HL-60/S4 (cell line): ENCODE measurements around the gene MPPED2.

Experiments used
- in situ Hi-C: fragments of 300-500 bp; cut with MboI; formaldehyde crosslinking; loops from 2 replicates; pipeline ENCODE4 v1.14.3; 2022; ENCODE audit warnings: low sequenced_read_pairs

The MPPED2 gene

DNA sequence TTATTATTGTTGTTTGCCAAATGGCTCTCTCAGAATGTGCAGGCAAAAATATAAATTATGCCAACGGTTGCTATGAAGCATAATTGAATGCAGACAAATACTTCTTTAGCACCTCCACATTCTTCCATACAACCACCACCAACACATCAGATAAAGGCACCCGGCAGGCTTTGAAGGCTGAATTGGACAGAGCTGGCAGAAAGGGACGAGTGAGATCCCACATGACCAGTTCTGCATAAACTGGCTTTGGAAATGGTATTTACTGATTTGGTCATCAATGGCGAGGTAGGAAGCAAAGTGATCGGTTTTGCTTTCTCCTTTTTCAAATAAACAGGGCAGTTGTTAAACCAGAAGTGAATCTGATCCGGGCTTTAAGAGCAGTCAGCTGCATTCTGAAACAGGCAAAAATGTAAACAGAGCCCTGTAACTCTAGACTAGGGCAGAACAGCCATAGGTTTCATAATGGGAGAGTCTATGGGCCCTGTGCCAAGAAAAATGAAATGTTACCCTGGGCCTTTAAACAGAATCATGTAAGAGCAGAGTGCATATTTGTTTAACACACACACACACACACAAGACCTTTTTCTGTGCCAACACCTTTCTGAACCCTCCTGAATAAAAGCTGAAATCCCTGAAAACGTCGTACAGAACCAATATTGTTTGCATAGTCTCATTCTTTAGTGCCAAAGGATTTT lies 97.7 kb downstream of the MPPED2 start:
- in situ Hi-C loops: no loop called here

DNA sequence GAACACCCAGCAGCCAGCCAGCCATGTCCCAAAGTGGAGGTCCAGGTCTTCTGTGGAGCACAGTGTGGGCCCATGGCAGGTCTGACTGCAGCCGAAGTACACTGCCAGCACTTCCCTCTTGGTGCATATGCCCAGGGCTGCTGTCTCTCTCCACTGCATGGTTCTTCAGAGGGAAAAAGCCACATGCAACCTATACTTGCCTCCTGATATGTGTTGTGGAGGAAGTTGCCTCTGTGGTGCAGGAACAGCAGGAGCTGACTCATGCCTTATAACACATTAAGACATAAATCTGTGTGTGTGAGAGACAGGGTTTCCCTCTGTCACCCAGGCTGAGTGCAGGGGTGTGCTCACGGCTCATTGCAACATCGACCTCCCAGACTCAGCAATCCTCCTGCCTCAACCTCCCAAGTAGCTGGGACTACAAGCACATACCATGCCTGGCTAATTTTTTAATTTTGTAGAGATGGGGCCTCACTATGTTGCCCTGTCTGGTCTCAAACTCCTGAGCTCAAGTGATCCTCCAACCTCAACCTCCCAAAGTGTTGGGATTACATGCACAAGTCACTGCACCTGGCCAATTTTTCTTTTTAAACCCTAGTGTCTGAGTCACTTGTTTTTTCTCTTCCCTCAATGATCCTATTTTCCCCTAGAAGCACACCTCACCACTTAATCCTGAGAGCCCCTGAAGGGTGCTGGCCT lies 98.8 kb downstream of the MPPED2 start:
- in situ Hi-C loops: no loop called here

DNA sequence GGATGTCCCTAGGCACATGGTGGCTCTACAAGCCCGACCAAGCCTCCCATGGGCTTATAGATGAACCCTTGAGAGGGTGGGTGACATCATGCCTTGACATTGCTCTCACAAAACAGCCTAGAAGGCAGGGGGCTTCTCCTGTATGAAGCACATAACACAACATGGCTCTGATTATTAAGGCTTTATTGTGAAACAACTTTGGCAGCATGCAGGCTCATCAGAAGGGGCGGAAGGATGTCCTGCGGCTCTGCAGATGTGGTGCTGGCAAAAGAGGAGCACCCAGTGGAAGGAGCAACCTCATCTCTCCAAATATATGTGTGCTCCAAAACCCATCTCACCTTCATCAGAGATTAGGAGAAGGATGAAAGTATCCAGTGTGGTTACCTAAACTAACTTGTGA lies 100.4 kb downstream of the MPPED2 start:
- in situ Hi-C loops: no loop called here

DNA sequence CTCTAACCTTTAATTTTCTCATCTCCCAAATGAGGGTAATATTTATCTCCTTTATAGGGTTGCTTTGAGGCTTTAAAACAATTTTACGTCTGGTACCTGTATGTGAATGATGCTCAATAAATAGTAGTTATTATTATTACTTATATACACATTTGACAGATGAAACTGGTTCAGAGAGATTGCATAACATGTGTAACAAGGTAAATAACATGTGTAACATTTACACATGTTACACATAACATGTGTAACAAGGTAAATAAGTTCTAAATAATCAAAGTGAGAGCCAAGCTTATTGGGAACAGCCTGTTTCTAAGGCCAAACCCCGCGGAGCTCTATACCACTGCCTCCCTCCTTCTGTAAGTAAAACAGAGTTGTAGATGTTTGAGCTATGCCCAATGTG lies 100.9 kb downstream of the MPPED2 start:
- in situ Hi-C loops: no loop called here

DNA sequence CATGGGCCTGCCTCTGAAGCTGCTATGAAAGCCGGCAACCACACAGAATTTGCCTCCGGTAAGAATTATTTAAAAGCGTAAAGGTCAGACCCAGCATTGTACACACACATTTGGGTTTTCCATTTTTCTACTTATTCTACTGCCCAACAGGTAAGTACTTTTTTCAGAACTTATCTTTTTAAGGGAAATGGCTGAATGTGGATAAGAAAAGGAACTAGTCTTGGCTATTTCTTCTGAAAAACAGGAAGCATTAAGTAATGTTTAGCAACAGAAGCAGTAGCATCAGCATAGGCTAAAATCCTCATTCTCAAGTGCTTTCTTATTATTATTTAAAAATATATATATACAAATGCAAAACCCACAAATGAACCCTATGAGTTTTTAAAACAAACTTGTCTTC lies 103.1 kb downstream of the MPPED2 start:
- in situ Hi-C loops: no loop called here

DNA sequence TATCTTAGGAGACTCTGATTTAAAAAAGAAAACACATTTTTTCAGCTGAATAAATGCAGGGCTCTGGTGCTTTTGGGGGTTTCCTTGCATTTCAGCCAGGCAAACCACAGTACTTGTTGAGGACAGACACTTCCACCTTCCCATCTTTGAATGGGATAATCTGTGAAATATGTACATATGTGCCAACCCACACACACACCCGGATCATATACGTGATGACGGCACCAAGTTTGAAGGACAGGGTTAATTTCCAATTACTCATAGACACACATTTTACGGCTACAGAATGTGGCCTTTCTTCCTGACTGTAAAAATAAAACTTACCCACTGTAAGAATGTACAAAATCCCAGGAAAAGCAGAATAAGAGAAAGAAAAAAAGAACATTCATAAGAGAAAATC lies 104.4 kb downstream of the MPPED2 start:
- in situ Hi-C loops: no loop called here

DNA sequence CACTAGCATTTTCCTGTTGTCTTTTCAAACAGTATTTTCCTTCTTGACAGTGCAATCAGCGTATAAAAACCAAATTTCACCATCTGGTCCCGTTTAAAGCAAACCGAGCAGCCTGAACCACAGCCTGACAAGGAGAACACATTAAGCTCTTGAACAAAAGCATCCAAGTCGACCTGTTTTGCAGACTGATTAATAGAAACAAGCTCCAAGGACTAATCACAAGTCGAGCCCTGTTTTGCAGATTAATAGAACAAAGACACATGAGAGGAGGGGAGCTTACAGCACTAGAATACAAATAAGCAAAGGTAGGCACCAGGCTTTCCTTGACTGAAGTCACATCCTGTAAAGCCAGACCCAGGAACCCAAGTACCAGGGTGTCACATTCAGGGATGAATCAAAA lies 104.8 kb downstream of the MPPED2 start:
- in situ Hi-C loops: no loop called here

DNA sequence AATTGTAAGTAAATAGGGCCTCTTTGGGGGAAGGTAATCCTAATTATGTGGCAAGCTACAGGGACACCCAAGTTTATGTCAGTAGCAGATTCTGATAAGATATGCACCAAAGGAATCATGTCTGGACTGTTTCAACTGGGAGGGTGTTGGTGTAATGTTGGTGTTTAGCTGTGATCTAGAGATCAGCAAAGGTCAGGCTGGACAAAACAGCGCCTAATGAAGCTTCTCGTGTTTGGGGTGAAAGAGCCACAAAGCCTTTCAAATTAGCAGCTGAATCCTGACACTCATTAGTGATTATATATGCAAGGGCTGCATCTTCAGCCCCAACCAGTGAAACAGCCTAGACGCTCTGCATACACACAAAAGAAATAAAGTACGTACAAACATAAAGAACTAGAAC lies 106.3 kb downstream of the MPPED2 start:
- in situ Hi-C loops: no loop called here

DNA sequence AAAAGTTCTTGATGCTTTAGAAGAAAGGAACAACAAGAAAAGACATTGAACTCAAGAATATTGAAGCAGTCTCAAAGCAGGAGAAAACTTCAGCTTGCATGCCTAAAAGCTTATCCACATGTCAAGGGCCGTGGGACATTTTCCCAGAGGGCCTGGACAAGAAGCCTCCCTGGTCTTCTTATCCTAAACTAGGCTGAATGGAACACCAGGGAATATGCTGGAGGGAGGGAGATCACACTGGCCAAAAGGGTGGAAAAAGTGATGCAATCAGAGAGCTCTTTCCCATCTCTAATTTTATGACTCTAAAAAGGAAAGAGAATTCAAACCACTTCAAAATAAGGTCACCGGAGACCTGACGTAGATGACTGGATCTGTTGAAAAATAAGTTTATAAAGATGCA lies 107.2 kb downstream of the MPPED2 start:
- in situ Hi-C loops: no loop called here

DNA sequence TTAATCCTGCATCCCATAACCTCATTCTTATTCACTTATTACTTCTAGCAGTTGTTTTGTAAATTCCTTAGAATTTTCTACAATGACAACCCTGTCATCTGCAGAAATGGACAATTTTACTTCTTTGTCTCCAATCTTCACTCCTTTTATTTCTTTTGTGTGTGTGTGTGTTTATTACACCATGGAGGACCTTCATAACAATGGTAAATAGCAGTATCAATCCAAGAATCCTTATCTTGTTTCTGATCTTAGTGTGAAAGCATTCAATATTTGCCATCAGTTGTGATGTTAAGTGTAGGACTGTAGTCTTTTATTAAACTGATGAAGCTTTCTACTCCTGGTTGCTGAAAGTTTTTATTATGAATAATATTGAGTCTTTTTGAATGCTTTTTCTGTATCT lies 109.1 kb downstream of the MPPED2 start:
- in situ Hi-C loops: no loop called here

DNA sequence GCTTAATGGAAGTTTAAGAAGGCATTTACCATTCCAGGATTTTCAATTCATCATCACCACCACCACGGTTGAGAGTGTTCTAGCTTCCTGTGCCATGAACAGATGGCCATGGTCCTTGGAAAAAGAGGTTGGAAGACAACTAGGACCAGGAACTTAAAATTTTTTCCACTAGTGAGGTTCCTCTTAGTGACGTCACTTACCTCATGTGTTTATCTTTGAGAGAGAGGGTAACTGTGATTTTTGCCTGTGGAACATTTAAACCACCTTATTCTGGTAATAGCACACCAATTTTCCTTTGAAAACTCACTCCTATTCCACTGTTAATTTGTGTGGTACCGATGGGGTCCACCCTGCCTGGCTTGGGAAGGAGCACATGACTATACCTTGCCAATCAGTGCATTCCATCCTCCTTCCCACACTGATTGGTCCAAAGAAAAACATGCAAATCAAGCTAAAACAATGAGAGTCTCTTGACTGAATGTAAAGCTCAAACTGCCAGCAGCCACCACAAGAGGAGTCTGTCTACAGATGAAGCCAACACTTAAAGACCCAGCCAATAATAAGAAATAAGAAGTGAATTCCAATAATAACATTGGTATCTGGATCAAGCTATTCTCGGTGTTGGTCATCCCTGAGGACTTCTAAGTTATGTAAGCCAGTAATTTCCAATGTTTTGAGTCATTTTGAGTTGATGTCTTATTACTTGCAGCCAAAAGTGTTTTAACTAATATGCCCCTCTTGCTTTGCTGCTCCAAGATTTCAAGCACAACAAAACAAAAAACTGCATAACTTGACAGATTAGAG lies 111.8 kb downstream of the MPPED2 start:
- in situ Hi-C loops: no loop called here

DNA sequence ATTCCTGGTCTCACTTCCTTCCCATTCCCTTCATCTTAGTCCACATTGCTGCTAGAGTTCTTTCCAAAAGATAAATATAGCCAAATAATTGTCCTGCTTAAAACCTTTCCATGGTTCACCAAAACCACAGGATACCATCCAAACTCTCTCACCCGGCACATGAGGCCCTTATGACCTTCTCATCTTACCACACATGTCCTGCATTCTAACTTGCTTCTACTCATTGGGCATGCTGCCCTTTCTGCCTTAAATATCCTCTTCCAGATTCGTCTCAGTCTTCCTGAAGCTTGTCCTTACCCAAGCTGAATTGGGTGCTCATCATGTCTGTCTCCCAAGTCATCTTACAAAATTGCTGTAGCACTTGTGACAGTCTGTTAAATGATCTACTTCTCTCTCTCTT lies 114.9 kb downstream of the MPPED2 start:
- in situ Hi-C loops: no loop called here

DNA sequence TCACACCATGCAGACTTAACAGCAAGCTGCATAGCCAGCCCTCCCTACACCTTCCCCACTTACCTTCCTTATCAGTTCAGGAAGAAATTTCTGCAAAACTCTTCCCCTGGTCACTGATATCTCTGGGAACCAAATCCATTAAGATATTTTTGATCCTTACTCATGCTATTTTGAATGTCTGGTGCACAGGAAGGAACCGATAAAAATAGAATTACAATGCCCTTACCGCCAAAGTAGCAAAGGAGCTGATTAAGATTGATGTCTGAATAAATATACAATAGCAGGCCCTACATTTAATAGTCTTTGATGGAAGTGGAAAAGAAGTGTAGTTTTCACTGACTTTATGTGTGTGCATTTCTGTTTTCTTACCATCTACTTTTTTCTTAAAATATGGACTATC lies 117.3 kb downstream of the MPPED2 start:
- in situ Hi-C loops: no loop called here

DNA sequence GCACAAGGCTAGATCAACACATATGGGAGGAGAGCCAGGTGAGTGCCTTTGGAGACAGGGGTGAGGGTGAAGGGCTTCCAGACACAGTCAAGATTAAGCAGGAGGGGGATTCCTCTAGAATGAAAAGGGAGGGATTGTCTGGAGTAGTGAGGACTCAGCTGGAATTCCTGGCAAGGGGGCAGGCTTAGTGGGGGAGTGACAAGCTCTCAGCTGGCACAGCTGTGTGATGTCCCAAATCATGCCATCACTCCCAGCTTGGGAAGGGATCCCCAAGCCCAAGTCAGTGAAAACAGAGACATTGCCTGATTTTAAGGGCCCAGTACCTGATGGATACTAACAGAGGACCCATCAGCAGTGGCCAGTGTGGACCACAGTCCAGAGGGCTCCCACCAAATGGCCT lies 119.0 kb downstream of the MPPED2 start:
- in situ Hi-C loops: no loop called here

DNA sequence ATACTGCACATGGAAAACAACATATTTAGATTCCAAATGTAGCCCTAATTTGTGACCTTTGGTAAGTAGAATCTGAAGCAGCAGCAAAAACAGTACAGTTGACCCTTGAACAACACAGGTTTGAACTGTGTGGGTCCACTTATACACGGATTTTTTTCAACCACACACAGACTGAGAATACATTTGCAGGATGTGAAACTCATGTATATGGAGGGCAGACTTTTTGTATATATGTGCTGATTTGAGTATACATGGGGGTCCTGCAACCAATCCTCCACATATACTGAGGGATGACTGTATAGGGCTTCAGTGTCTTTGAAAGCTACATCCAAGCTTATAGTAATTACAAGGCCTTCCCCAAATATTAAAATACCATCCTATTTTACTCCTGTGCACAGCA lies 120.5 kb downstream of the MPPED2 start:
- in situ Hi-C loops: no loop called here

DNA sequence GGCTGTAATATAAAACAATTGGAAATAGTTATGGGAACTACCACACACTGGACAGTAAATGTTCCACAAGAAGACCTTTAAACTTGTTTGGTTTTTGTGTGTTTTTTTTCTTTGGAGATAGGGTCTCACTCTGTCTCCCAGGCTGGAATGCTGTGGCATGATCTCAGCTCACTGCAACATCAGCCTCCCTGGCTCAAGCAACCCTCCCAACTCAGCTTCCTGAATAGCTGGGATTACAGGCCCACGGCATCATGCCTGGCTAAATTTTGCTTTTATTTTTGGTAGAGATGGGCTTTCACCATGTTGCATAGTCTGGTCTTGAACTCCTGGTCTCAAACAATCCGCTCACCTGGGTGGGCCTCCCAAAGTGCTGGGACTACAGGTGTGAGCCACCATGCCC lies 121.0 kb downstream of the MPPED2 start:
- in situ Hi-C loops: no loop called here

DNA sequence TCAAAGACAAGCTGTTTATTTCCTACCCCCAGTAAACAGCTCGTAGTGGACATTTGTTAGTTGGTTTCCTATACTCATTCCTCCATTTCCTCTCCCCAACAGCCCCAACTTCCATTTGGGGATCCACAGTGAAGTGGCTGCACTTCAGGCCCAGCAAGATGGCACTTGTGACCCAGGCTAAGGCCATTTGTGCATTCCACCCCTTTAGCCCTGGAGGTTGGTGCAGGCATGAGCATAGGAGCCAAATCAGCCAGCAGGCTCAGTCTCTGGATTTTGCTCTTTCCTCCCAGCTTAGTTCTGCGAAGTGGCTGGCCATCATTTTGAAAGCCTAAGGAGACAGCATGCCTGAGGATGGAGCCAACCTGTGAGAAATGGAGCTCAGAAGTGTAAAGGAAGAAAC lies 122.9 kb downstream of the MPPED2 start:
- in situ Hi-C loops: no loop called here

DNA sequence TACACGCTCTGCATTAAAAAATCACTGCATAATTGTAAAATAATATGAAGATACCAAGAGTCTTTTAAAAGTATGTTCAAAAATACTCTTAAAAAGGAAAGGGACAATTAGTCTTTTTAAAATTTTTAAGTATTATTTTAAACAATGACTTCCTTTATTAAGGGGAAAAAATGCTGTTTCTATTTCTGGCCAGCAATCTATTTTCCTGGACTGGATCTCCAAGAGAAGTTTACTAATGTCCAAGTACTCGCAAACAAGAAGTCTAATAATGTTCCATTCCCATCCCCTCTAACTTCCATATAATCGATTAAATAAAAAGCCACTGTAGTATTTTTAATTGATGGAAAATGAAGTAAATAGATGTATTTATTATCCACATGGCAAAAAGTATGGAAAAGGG lies 123.7 kb downstream of the MPPED2 start:
- in situ Hi-C loops: no loop called here

DNA sequence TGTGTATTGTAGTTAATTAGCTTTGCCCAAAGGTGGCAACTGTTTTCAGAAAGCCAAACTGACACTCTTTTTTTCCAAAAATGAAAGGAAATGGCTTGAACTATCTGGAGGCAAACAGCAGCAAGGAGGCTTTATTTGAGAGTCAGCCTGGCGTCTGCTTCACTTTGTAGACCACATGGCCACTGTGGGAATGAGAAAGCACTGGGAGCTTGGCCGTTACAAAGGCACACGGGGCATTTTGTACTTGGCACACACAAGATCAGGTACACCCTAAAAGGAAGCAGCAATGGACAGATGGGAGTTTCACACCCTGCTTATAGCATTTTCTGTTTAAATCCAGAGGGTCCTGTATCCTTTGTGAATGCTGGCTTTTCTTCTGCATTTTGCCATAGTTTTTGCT lies 126.3 kb downstream of the MPPED2 start:
- in situ Hi-C loops: no loop called here

DNA sequence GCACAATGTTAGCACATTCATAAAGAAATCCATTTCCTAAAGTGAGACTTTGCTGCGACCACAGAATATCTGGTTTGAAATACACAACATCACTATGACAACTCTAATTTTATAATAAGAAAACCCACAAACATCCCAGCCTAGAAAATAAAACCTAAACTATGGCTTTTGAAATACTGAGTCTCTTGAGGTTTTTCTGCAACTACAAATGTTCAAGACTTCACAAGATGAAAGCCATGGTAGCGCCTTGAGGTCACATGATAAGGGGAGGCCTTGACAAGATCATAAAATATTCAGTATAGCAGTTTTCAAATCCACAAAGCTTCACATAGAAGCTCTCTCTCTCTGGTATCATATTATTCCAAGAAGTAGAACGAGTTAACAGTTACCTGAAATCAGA lies 126.8 kb downstream of the MPPED2 start:
- in situ Hi-C loops: no loop called here

DNA sequence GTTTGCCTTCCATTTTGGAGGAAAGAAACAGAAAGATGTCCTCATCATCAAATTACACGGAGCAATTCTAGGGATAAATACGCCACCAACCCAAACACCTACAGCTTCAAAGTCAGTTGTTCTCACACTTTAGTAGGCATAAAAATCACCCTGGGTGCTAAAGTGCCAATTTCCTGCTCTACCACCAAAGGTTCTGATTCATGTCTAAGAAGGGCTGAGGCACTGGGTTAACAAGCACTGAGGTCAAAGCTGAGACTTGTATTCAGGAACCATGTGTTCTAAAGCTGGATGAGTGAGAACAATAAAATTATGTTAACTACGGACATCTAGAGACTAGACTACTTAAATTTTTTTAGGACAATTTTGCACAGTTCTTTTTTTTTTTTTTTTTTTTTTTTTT lies 127.6 kb downstream of the MPPED2 start:
- in situ Hi-C loops: no loop called here

DNA sequence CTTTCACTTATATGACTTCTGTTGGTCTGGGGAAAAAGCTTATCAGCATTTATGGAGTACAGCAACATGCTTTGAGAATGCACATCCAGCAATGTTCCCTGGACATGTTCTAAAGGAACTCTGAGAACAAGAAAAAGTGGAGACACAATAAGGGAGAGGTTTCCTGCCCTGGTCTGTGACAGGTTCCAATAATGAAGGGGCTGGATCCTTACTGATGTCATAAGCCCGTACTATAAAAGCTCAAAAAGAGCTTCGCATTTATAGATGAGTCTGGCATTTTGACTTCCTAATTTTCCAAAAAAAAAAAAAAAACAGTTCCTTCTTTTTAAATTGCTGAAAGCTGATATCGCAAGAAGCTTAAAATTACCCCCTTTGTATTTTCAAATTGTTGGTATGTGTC lies 129.1 kb downstream of the MPPED2 start:
- in situ Hi-C loops: no loop called here
